ENCODE data around the gene STK24. TPM values are rescaled to one million over a fixed set of nuclear protein-coding genes. Genes with fewer than 3 reads are reported as not detected.

The STK24 gene
- polyA plus RNA-seq, 1 of the 3 experiments (the other 2 are of a cell fraction), result 30.5 TPM

DNA sequence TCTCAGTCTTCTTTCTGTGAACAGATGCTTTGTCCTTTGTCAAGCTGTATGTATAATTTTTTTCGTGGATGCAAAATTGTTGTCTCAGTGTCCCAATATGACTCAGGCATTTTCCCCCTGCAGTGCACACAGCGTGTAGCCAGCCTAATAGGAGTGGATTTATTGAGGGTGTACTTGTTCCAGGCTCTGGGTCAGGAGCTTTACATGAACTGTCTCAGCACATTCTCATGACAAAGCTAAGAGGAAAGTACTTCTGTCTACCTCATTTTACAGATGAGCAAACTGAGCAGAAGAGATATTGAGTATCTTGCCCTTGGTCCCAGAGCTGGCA is 50.8 kb downstream of the STK24 start:
- H3K36me3 ChIP-seq (replicated peaks in 1 of 2; ENCODE audit: control insufficient read depth in 1 of 2, insufficient read depth in 2 of 2, low read length in 1 of 2), result no peaks in the 10 kb centered on the region
- H3K27ac ChIP-seq (ENCODE audit: low read depth in 2 of 2, low read length in 1 of 2), result no peak overlapping the region
- no peaks in the 10 kb centered on the region for H3K9me2 ChIP-seq
- no peak for DNase-seq
- no peak overlapping the region for H2AFZ ChIP-seq (ENCODE audit: low read depth)
- H3K4me2 ChIP-seq, result no peak overlapping the region
- no peak overlapping the region for H3K9ac ChIP-seq
- H3K4me1 ChIP-seq (ENCODE audit: control insufficient read depth in 1 of 2, insufficient read depth in 2 of 2, low read depth in 1 of 2, low read length in 1 of 2), result peaks cover 0 to 26% of the 10 kb centered on the region in 2 experiments; a peak in 1 of 4 replicates
- CTCF ChIA-PET, result no interaction called here
- H3F3A ChIP-seq (replicated peaks; ENCODE audit: insufficient read depth), result peaks cover 3% of the 10 kb centered on the region
- TF ChIP-seq FOXM1 (IDR thresholded peaks at IDR 0.05; ENCODE audit: low read depth), result no peak
- TF ChIP-seq REST (IDR thresholded peaks at IDR 0.05; ENCODE audit: low read depth, low read length), result no peak
- TF ChIP-seq RFX5 (IDR thresholded peaks at IDR 0.05; ENCODE audit: low read length), result no peak
- no peak for TF ChIP-seq TAF1 (IDR thresholded peaks at IDR 0.05; ENCODE audit: borderline replicate concordance, low read depth, low read length)
- TF ChIP-seq MEF2A (IDR thresholded peaks at IDR 0.05; ENCODE audit: borderline replicate concordance, low read depth), result no peak
- no peak for TF ChIP-seq EP300 (IDR thresholded peaks at IDR 0.05; ENCODE audit: borderline replicate concordance in 1 of 2, low read depth in 1 of 2, low read length in 1 of 2)
- no peak for TF ChIP-seq NRF1 (IDR thresholded peaks at IDR 0.05; ENCODE audit: low read depth, low read length)
- TF ChIP-seq JUND (IDR thresholded peaks at IDR 0.05), result no peak
- no peak for TF ChIP-seq TCF12 (IDR thresholded peaks at IDR 0.05)
- no peak for TF ChIP-seq FOSL2 (IDR thresholded peaks at IDR 0.05; ENCODE audit: borderline replicate concordance, low read depth)
- no peak for TF ChIP-seq EZH2phosphoT487 (IDR thresholded peaks at IDR 0.05; ENCODE audit: borderline replicate concordance, low read depth)
- no peak for TF ChIP-seq FOXJ3 (CRISPR knock-in tag; IDR thresholded peaks at IDR 0.05)
- TF ChIP-seq, protein P1, sequence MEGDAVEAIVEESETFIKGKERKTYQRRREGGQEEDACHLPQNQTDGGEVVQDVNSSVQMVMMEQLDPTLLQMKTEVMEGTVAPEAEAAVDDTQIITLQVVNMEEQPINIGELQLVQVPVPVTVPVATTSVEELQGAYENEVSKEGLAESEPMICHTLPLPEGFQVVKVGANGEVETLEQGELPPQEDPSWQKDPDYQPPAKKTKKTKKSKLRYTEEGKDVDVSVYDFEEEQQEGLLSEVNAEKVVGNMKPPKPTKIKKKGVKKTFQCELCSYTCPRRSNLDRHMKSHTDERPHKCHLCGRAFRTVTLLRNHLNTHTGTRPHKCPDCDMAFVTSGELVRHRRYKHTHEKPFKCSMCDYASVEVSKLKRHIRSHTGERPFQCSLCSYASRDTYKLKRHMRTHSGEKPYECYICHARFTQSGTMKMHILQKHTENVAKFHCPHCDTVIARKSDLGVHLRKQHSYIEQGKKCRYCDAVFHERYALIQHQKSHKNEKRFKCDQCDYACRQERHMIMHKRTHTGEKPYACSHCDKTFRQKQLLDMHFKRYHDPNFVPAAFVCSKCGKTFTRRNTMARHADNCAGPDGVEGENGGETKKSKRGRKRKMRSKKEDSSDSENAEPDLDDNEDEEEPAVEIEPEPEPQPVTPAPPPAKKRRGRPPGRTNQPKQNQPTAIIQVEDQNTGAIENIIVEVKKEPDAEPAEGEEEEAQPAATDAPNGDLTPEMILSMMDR (IDR thresholded peaks at IDR 0.05), result no peak
- TF ChIP-seq, protein P2, sequence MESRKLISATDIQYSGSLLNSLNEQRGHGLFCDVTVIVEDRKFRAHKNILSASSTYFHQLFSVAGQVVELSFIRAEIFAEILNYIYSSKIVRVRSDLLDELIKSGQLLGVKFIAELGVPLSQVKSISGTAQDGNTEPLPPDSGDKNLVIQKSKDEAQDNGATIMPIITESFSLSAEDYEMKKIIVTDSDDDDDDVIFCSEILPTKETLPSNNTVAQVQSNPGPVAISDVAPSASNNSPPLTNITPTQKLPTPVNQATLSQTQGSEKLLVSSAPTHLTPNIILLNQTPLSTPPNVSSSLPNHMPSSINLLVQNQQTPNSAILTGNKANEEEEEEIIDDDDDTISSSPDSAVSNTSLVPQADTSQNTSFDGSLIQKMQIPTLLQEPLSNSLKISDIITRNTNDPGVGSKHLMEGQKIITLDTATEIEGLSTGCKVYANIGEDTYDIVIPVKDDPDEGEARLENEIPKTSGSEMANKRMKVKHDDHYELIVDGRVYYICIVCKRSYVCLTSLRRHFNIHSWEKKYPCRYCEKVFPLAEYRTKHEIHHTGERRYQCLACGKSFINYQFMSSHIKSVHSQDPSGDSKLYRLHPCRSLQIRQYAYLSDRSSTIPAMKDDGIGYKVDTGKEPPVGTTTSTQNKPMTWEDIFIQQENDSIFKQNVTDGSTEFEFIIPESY (IDR thresholded peaks at IDR 0.05; ENCODE audit: borderline replicate concordance, low read depth), result no peak
- no peak for TF ChIP-seq GABPA (IDR thresholded peaks at IDR 0.05; ENCODE audit: low read depth)
- no peak for TF ChIP-seq RCOR1 (IDR thresholded peaks at IDR 0.05; ENCODE audit: low read length)
- no peak for TF ChIP-seq ELF1 (IDR thresholded peaks at IDR 0.05)
- no peak for TF ChIP-seq USF2 (IDR thresholded peaks at IDR 0.05; ENCODE audit: borderline replicate concordance, low read depth, low read length)
- H4K20me1 ChIP-seq (ENCODE audit: insufficient read depth), result peaks cover 97% of the 10 kb centered on the region
- H3K79me2 ChIP-seq (ENCODE audit: insufficient read depth), result peaks cover 100% of the 10 kb centered on the region
- WGBS (ENCODE audit: low lambda C conversion rate), result 93% methylated on average over 2 of the region's 2 CpGs
- H3K9me3 ChIP-seq, result no peaks in the 10 kb centered on the region
- POLR2A ChIA-PET, result no interaction called here
- H3K4me3 ChIP-seq (ENCODE audit: low read depth in 2 of 2, low read length in 1 of 2), result no peak overlapping the region
- H3K27me3 ChIP-seq (ENCODE audit: insufficient read depth), result no peaks in the 10 kb centered on the region
